GM23338 (cell line): ENCODE measurements around the gene ANO10. TPM values are rescaled to one million over a fixed set of nuclear protein-coding genes. Genes with fewer than 3 reads are reported as not detected.

Source experiments
- ETS1 ChIP-seq: IDR thresholded peaks from 2 replicates; pipeline ENCODE4 v1.6.1; 2016; ENCODE audit warnings: antibody characterized with exemption
- JUNB ChIP-seq: IDR thresholded peaks from one replicate; pipeline ENCODE4 v1.6.1; 2016; ENCODE audit warnings: antibody characterized with exemption; ENCODE audit not compliant: unreplicated experiment
- NANOG ChIP-seq: IDR thresholded peaks from 2 replicates; pipeline ENCODE4 v1.6.1; 2016; ENCODE audit warnings: antibody characterized with exemption, borderline replicate concordance
- POLR2AphosphoS5 ChIP-seq: IDR thresholded peaks from 2 replicates; pipeline ENCODE4 v1.6.1; 2016; ENCODE audit warnings: antibody characterized with exemption, low read depth
- REST ChIP-seq: IDR thresholded peaks from one replicate; pipeline ENCODE4 v1.6.1; 2018; ENCODE audit warnings: antibody characterized with exemption; ENCODE audit not compliant: unreplicated experiment
- STAT1 ChIP-seq: IDR thresholded peaks from one replicate; pipeline ENCODE4 v1.6.1; 2016; ENCODE audit warnings: antibody characterized with exemption; ENCODE audit not compliant: unreplicated experiment
- polyA plus RNA-seq: library from polyadenylated mRNA; unstranded; fragments of >200 nt; fragmentation: Nextera tagmentation; extraction: Ambion mirVana; gene quantifications from 2 replicates; pipeline ENCODE4 v1.2.1, GENCODE V29; 2016
- total RNA-seq: library from RNA; depleted of rRNA; stranded (reverse); fragments of >200 nt; shearing (Covaris generic); gene quantifications from 2 replicates; pipeline ENCODE4 v1.2.3, GENCODE V29; 2014
- TF ChIP-seq, protein P1 (sequence below): fragments of 250-450 bp; sonication (Bioruptor Pico); IDR thresholded peaks from 2 replicates; pipeline ENCODE4 v1.5.0; 2020; ENCODE audit warnings: mild to moderate bottlenecking, moderate library complexity
- TF ChIP-seq, protein P2 (sequence below), 2 experiments: fragments of 200-600 bp in 1 of 2; sonication (generic) in 1 of 2; conservative IDR thresholded peaks; 2 replicates each; pipeline versions ENCODE4 v1.5.1 to v1.6.1; 2016 to 2017; ENCODE audit warnings: antibody characterized with exemption in 2 of 2, low read depth in 2 of 2, mild to moderate bottlenecking in 2 of 2, moderate library complexity in 1 of 2

Gene ANO10
- total and polyA plus RNA-seq, 2 experiments from 2014 or later, result 29.2 to 48.1 TPM

DNA sequence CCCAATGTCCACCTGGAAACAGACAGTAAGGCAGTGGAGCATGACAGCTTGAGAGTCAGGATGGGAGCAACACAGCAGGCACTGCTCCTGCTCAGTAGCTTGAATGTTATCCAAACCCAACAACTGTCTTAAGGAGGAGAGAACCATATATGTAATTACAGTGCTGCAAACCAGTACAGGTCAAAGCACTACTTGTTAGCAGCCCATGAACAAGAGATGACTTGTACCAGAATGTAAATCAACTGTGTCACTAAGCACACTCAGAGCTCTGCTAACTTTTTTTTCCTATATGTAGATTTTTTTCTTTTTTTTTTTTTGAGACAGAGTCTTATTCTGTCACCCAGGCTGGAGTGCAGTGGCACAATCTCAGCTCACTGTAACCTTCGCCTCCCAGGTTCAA is 87.1 kb downstream of the ANO10 start (continued):
- TF ChIP-seq, protein P1, sequence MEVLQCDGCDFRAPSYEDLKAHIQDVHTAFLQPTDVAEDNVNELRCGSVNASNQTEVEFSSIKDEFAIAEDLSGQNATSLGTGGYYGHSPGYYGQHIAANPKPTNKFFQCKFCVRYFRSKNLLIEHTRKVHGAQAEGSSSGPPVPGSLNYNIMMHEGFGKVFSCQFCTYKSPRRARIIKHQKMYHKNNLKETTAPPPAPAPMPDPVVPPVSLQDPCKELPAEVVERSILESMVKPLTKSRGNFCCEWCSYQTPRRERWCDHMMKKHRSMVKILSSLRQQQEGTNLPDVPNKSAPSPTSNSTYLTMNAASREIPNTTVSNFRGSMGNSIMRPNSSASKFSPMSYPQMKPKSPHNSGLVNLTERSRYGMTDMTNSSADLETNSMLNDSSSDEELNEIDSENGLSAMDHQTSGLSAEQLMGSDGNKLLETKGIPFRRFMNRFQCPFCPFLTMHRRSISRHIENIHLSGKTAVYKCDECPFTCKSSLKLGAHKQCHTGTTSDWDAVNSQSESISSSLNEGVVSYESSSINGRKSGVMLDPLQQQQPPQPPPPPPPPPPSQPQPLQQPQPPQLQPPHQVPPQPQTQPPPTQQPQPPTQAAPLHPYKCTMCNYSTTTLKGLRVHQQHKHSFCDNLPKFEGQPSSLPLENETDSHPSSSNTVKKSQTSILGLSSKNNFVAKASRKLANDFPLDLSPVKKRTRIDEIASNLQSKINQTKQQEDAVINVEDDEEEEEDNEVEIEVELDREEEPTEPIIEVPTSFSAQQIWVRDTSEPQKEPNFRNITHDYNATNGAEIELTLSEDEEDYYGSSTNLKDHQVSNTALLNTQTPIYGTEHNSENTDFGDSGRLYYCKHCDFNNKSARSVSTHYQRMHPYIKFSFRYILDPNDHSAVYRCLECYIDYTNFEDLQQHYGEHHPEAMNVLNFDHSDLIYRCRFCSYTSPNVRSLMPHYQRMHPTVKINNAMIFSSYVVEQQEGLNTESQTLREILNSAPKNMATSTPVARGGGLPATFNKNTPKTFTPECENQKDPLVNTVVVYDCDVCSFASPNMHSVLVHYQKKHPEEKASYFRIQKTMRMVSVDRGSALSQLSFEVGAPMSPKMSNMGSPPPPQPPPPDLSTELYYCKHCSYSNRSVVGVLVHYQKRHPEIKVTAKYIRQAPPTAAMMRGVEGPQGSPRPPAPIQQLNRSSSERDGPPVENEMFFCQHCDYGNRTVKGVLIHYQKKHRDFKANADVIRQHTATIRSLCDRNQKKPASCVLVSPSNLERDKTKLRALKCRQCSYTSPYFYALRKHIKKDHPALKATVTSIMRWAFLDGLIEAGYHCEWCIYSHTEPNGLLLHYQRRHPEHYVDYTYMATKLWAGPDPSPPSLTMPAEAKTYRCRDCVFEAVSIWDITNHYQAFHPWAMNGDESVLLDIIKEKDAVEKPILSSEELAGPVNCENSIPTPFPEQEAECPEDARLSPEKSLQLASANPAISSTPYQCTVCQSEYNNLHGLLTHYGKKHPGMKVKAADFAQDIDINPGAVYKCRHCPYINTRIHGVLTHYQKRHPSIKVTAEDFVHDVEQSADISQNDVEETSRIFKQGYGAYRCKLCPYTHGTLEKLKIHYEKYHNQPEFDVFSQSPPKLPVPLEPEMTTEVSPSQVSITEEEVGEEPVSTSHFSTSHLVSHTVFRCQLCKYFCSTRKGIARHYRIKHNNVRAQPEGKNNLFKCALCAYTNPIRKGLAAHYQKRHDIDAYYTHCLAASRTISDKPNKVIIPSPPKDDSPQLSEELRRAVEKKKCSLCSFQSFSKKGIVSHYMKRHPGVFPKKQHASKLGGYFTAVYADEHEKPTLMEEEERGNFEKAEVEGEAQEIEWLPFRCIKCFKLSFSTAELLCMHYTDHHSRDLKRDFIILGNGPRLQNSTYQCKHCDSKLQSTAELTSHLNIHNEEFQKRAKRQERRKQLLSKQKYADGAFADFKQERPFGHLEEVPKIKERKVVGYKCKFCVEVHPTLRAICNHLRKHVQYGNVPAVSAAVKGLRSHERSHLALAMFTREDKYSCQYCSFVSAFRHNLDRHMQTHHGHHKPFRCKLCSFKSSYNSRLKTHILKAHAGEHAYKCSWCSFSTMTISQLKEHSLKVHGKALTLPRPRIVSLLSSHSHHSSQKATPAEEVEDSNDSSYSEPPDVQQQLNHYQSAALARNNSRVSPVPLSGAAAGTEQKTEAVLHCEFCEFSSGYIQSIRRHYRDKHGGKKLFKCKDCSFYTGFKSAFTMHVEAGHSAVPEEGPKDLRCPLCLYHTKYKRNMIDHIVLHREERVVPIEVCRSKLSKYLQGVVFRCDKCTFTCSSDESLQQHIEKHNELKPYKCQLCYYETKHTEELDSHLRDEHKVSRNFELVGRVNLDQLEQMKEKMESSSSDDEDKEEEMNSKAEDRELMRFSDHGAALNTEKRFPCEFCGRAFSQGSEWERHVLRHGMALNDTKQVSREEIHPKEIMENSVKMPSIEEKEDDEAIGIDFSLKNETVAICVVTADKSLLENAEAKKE (CRISPR knock-in tag), result no peak
- no peak for TF ChIP-seq POLR2AphosphoS5
- no peak for TF ChIP-seq STAT1
- no peak for TF ChIP-seq JUNB
- no peak for TF ChIP-seq NANOG
- TF ChIP-seq, protein P2, sequence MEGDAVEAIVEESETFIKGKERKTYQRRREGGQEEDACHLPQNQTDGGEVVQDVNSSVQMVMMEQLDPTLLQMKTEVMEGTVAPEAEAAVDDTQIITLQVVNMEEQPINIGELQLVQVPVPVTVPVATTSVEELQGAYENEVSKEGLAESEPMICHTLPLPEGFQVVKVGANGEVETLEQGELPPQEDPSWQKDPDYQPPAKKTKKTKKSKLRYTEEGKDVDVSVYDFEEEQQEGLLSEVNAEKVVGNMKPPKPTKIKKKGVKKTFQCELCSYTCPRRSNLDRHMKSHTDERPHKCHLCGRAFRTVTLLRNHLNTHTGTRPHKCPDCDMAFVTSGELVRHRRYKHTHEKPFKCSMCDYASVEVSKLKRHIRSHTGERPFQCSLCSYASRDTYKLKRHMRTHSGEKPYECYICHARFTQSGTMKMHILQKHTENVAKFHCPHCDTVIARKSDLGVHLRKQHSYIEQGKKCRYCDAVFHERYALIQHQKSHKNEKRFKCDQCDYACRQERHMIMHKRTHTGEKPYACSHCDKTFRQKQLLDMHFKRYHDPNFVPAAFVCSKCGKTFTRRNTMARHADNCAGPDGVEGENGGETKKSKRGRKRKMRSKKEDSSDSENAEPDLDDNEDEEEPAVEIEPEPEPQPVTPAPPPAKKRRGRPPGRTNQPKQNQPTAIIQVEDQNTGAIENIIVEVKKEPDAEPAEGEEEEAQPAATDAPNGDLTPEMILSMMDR (conservative IDR thresholded peaks at IDR 0.05; ENCODE audit: low read depth in 2 of 2), result no peak
- no peak for TF ChIP-seq REST
- TF ChIP-seq ETS1, result no peak
